SK-N-SH (cell line): ENCODE results near the gene OTOG. TPM values are rescaled to one million over a fixed set of nuclear protein-coding genes. Genes with fewer than 3 reads are reported as not detected.

Experiments used
- CTCF ChIA-PET: fragments of 300-600, 350-600 bp; formaldehyde crosslinking; extraction: SDS; loops from one replicate; lab custom pipeline; 2021; lab: Yijun Ruan, JAX
- POLR2A ChIA-PET: fragments of 350-600 bp; sonication (Branson Sonifier 250); formaldehyde crosslinking; extraction: SDS; loops from one replicate; lab custom pipeline; 2020; ENCODE audit warnings: antibody characterized with exemption, inconsistent platforms; lab: Yijun Ruan, JAX
- DNase-seq: peaks from one replicate; pipeline ENCODE4 v3.0.0; 2012
- H2AFZ ChIP-seq: fragments of 200-600 bp; sonication (generic); 2 replicates; pipeline ENCODE4 v1.8.1; 2016; ENCODE audit warnings: antibody characterized with exemption, mild to moderate bottlenecking, low read depth
- H3F3A ChIP-seq: fragments of 200-600 bp; sonication (generic); replicated peaks from 2 replicates; pipeline ENCODE3; 2016; ENCODE audit warnings: antibody characterized with exemption, mild to moderate bottlenecking; ENCODE audit not compliant: insufficient read depth
- H3K27ac ChIP-seq, 2 experiments: fragments of 200-500 bp in 1 of 2; fragments of 200-600 bp in 1 of 2; sonication (Bioruptor generic) in 1 of 2; sonication (generic), shearing (Covaris generic) in 1 of 2; 2 replicates each; pipeline versions ENCODE4 v1.5.1 to v1.6.1; 2014 to 2016; ENCODE audit warnings: low read depth in 2 of 2, inconsistent platforms in 1 of 2, low read length in 1 of 2, mild to moderate bottlenecking in 1 of 2, mixed read lengths in 1 of 2
- H3K27me3 ChIP-seq: fragments of 200-600 bp; sonication (generic), shearing (Covaris generic); 2 replicates; pipeline ENCODE4 v1.6.1; 2016; ENCODE audit warnings: mixed run types; ENCODE audit not compliant: insufficient read depth
- H3K36me3 ChIP-seq, 2 experiments: fragments of 200-500 bp in 1 of 2; fragments of 200-600 bp in 1 of 2; sonication (Bioruptor generic) in 1 of 2; sonication (generic) in 1 of 2; replicated peaks in 1 of 2; 2 replicates each; pipeline versions ENCODE3 to v1.5.1; 2014 to 2016; ENCODE audit warnings: low read length in 1 of 2, mild to moderate bottlenecking in 1 of 2; ENCODE audit not compliant: insufficient read depth in 2 of 2, control insufficient read depth in 1 of 2
- H3K4me1 ChIP-seq, 2 experiments: fragments of 200-500 bp in 1 of 2; fragments of 200-600 bp in 1 of 2; sonication (Bioruptor generic) in 1 of 2; sonication (generic), shearing (Covaris generic) in 1 of 2; 2 replicates each; pipeline versions ENCODE4 v1.5.1 to v1.6.1; 2014 to 2016; ENCODE audit warnings: low read depth in 1 of 2, low read length in 1 of 2, mixed run types in 1 of 2; ENCODE audit not compliant: insufficient read depth in 2 of 2, control insufficient read depth in 1 of 2
- H3K4me2 ChIP-seq: fragments of 200-600 bp; sonication (generic), shearing (Covaris generic); 2 replicates; pipeline ENCODE4 v1.6.1; 2017; ENCODE audit warnings: mixed run types
- H3K4me3 ChIP-seq, 2 experiments: fragments of 200-500 bp in 1 of 2; fragments of 200-600 bp in 1 of 2; sonication (Bioruptor generic) in 1 of 2; sonication (generic), shearing (Covaris generic) in 1 of 2; 2 replicates each; pipeline versions ENCODE4 v1.5.1 to v1.8.1; 2014 to 2016; ENCODE audit warnings: low read depth in 2 of 2, inconsistent platforms in 1 of 2, low read length in 1 of 2, mild to moderate bottlenecking in 1 of 2, mixed read lengths in 1 of 2, moderate library complexity in 1 of 2
- H3K79me2 ChIP-seq: fragments of 200-600 bp; sonication (generic); 2 replicates; pipeline ENCODE4 v1.8.1; 2017; ENCODE audit warnings: mild to moderate bottlenecking; ENCODE audit not compliant: insufficient read depth
- H3K9ac ChIP-seq: fragments of 200-600 bp; sonication (generic); 2 replicates; pipeline ENCODE4 v1.6.1; 2017; ENCODE audit warnings: mixed run types
- H3K9me2 ChIP-seq: fragments of 200-600 bp; sonication (generic); 2 replicates; pipeline ENCODE4 v1.6.1; 2017; ENCODE audit warnings: mixed run types
- H3K9me3 ChIP-seq: fragments of 200-600 bp; sonication (generic); 2 replicates; pipeline ENCODE4 v1.6.1; 2017; ENCODE audit warnings: mixed run types, mild to moderate bottlenecking, moderate library complexity
- H4K20me1 ChIP-seq: fragments of 200-600 bp; sonication (generic); 2 replicates; pipeline ENCODE4 v1.6.1; 2017; ENCODE audit warnings: mild to moderate bottlenecking, mixed run types; ENCODE audit not compliant: insufficient read depth
- CHD2 ChIP-seq: fragments of 150-350 bp; IDR thresholded peaks from 2 replicates; pipeline ENCODE4 v1.6.1; 2018; ENCODE audit warnings: low read length; ENCODE audit not compliant: partially characterized antibody
- ELF1 ChIP-seq: IDR thresholded peaks from 2 replicates; pipeline ENCODE4 v1.4.0; 2012
- EP300 ChIP-seq, 2 experiments: IDR thresholded peaks; 2 replicates each; pipeline versions ENCODE4 v1.4.0 to v1.6.1; 2012; ENCODE audit warnings: borderline replicate concordance in 1 of 2, low read depth in 1 of 2, low read length in 1 of 2
- EZH2phosphoT487 ChIP-seq: fragments of 200-600 bp; sonication (generic); IDR thresholded peaks from 2 replicates; pipeline ENCODE4 v1.6.1; 2017; ENCODE audit warnings: low read depth, mixed run types, mild to moderate bottlenecking, antibody characterized with exemption, moderate library complexity, borderline replicate concordance
- FOSL2 ChIP-seq: IDR thresholded peaks from 2 replicates; pipeline ENCODE4 v1.4.0; 2012; ENCODE audit warnings: low read depth, mild to moderate bottlenecking, moderate library complexity, borderline replicate concordance
- FOXM1 ChIP-seq: IDR thresholded peaks from 2 replicates; pipeline ENCODE4 v1.4.0; 2012; ENCODE audit warnings: low read depth, mild to moderate bottlenecking
- GABPA ChIP-seq: IDR thresholded peaks from 2 replicates; pipeline ENCODE4 v1.4.0; 2012; ENCODE audit warnings: low read depth, mild to moderate bottlenecking
- MEF2A ChIP-seq: IDR thresholded peaks from 2 replicates; pipeline ENCODE4 v1.4.0; 2012; ENCODE audit warnings: low read depth, borderline replicate concordance
- MXI1 ChIP-seq: IDR thresholded peaks from 2 replicates; pipeline ENCODE4 v1.6.1; 2012; ENCODE audit warnings: mild to moderate bottlenecking, low read depth, low read length, improper control_type of control experiment
- POLR2AphosphoS5 ChIP-seq: IDR thresholded peaks from 2 replicates; pipeline ENCODE4 v1.6.1; 2012; ENCODE audit warnings: low read depth, low read length
- RAD21 ChIP-seq: IDR thresholded peaks from 2 replicates; pipeline ENCODE4 v1.6.1; 2012; ENCODE audit warnings: mild to moderate bottlenecking, low read length
- RCOR1 ChIP-seq: fragments of 150-350 bp; IDR thresholded peaks from 2 replicates; pipeline ENCODE4 v1.6.1; 2017; ENCODE audit warnings: antibody characterized with exemption, low read length
- RFX5 ChIP-seq: IDR thresholded peaks from 2 replicates; pipeline ENCODE4 v1.6.1; 2012; ENCODE audit warnings: mild to moderate bottlenecking, improper control_type of control experiment, low read length
- RXRA ChIP-seq: IDR thresholded peaks from 2 replicates; pipeline ENCODE4 v1.4.0; 2012; ENCODE audit warnings: low read depth, mild to moderate bottlenecking, borderline replicate concordance
- SIN3A ChIP-seq: IDR thresholded peaks from 2 replicates; pipeline ENCODE4 v1.6.1; 2012; ENCODE audit warnings: low read depth, mild to moderate bottlenecking, low read length, moderate library complexity, borderline replicate concordance
- TCF12 ChIP-seq: IDR thresholded peaks from 2 replicates; pipeline ENCODE4 v1.4.0; 2012
- USF2 ChIP-seq: fragments of 150-350 bp; IDR thresholded peaks from 2 replicates; pipeline ENCODE4 v1.6.1; 2017; ENCODE audit warnings: antibody characterized with exemption, low read length, low read depth, borderline replicate concordance
- WGBS: methylation state at CpG from one replicate; pipeline ENCODE4 v1.1.6; 2017; ENCODE audit warnings: low lambda C conversion rate; 5-methylcytosine and 5-hydroxymethylcytosine counted together
- polyA plus RNA-seq, 3 experiments: library from polyadenylated mRNA; depleted of rRNA; stranded (reverse); fragments of >200 nt; gene quantifications; 2 replicates each; pipeline ENCODE4 v1.2.3, GENCODE V29; 2012
- TF ChIP-seq, protein P1 (sequence below): IDR thresholded peaks from 2 replicates; pipeline ENCODE4 v1.6.1; 2012; ENCODE audit warnings: mild to moderate bottlenecking, low read depth, low read length, moderate library complexity
- TF ChIP-seq, protein P2 (sequence below): IDR thresholded peaks from 2 replicates; pipeline ENCODE4 v1.4.0; 2012; ENCODE audit warnings: low read depth

The OTOG gene
- polyA plus RNA-seq, 1 of the 3 experiments (the other 2 are of a cell fraction) = not detected

GRCh38 chr11:17574141-17575091, 27.4 kb downstream of the OTOG start (continued):
- TF ChIP-seq, protein P1, sequence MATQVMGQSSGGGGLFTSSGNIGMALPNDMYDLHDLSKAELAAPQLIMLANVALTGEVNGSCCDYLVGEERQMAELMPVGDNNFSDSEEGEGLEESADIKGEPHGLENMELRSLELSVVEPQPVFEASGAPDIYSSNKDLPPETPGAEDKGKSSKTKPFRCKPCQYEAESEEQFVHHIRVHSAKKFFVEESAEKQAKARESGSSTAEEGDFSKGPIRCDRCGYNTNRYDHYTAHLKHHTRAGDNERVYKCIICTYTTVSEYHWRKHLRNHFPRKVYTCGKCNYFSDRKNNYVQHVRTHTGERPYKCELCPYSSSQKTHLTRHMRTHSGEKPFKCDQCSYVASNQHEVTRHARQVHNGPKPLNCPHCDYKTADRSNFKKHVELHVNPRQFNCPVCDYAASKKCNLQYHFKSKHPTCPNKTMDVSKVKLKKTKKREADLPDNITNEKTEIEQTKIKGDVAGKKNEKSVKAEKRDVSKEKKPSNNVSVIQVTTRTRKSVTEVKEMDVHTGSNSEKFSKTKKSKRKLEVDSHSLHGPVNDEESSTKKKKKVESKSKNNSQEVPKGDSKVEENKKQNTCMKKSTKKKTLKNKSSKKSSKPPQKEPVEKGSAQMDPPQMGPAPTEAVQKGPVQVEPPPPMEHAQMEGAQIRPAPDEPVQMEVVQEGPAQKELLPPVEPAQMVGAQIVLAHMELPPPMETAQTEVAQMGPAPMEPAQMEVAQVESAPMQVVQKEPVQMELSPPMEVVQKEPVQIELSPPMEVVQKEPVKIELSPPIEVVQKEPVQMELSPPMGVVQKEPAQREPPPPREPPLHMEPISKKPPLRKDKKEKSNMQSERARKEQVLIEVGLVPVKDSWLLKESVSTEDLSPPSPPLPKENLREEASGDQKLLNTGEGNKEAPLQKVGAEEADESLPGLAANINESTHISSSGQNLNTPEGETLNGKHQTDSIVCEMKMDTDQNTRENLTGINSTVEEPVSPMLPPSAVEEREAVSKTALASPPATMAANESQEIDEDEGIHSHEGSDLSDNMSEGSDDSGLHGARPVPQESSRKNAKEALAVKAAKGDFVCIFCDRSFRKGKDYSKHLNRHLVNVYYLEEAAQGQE = no peak
- TF ChIP-seq SIN3A (no peak), CHD2 (no peak)

GRCh38 chr11:17575431-17576425, 28.7 kb downstream of the OTOG start:
- WGBS = 54% methylated on average over 14 of the region's 16 CpGs
- Histone ChIP-seq H3K9me3 (no peaks in the 10 kb centered on the region), H3F3A (no peaks in the 10 kb centered on the region), H3K4me1 (no peaks in the 10 kb centered on the region), H3K79me2 (no peaks in the 10 kb centered on the region), H4K20me1 (no peaks in the 10 kb centered on the region), H3K9ac (no peak overlapping the region), H3K27ac (no peak overlapping the region), H3K27me3 (no peaks in the 10 kb centered on the region), H3K9me2 (no peaks in the 10 kb centered on the region), H2AFZ (no peak overlapping the region), H3K36me3 (no peaks in the 10 kb centered on the region), H3K4me3 (no peak overlapping the region), H3K4me2 (no peak overlapping the region)
- POLR2A ChIA-PET = no interaction called here
- TF ChIP-seq, protein P2, sequence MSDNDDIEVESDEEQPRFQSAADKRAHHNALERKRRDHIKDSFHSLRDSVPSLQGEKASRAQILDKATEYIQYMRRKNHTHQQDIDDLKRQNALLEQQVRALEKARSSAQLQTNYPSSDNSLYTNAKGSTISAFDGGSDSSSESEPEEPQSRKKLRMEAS = no peak
- TF ChIP-seq ELF1 = no peak
- TF ChIP-seq USF2 = no peak
- no peak for TF ChIP-seq FOXM1
- no peak for TF ChIP-seq MXI1
- no peak for TF ChIP-seq RCOR1
- TF ChIP-seq EZH2phosphoT487 = no peak
- no peak for TF ChIP-seq EP300 (IDR thresholded peaks at IDR 0.05; ENCODE audit: borderline replicate concordance in 1 of 2, low read depth in 1 of 2, low read length in 1 of 2)
- TF ChIP-seq RFX5 = no peak
- no peak for TF ChIP-seq GABPA
- no peak for TF ChIP-seq TCF12
- TF ChIP-seq MEF2A = no peak
- TF ChIP-seq FOSL2 = no peak
- TF ChIP-seq RXRA = no peak
- no peak for TF ChIP-seq RAD21
- no peak for TF ChIP-seq POLR2AphosphoS5
- TF ChIP-seq, protein P1 = no peak
- CTCF ChIA-PET = interaction anchor here (1.3 to 1.4 kb wide), 2 partner anchors 23 to 155 kb away, joined by 4 to 7 read pairs; no protein-coding TSS in a partner anchor
- no peak for DNase-seq
